Endothelial cell of umbilical vein (primary cell): ENCODE data around the gene SLC38A10. TPM values are rescaled to one million over a fixed set of nuclear protein-coding genes. Genes with fewer than 3 reads are reported as not detected.

ENCODE experiments used
- BruUV-seq: library from RNA; stranded (reverse); fragments of 400-500 nt; replicated peaks from 2 replicates; lab custom pipeline; 2021; lab: Mats Ljungman, UMichigan
- CTCF ChIA-PET: fragments of 300-600, 350-600 bp; sonication (Branson Sonifier 250); formaldehyde crosslinking; loops from one replicate; lab custom pipeline; 2021; ENCODE audit warnings: antibody characterized with exemption, inconsistent platforms; lab: Charles Lee
- POLR2A ChIA-PET: fragments of 300-600, 350-600 bp; sonication (Branson Sonifier 250); formaldehyde crosslinking; loops from one replicate; lab custom pipeline; 2021; ENCODE audit warnings: antibody characterized with exemption, inconsistent platforms; lab: Charles Lee
- DNase-seq: peaks from one replicate; pipeline ENCODE4 v3.0.0-alpha.2; 2011; ENCODE audit warnings: low read depth, low spot score
- FAIRE-seq: peaks from 2 replicates; lab custom pipeline; 2011; peaks lifted over from hg19 to GRCh38; lab: Jason Lieb, UNC
- H2AFZ ChIP-seq: 2 replicates; pipeline ENCODE4 v1.6.0; 2012; ENCODE audit warnings: low read depth, low read length, control low read depth, inconsistent platforms
- H3K27ac ChIP-seq: 2 replicates; pipeline ENCODE4 v1.5.1; 2011; ENCODE audit warnings: low read depth, mild to moderate bottlenecking, control low read depth, low read length, moderate library complexity; ENCODE audit not compliant: insufficient read depth
- H3K27me3 ChIP-seq, 2 experiments: 2 replicates each; pipeline versions ENCODE4 v1.6.0 to v1.6.1; 2011; ENCODE audit warnings: low read length in 2 of 2, mixed read lengths in 1 of 2; ENCODE audit not compliant: control insufficient read depth in 2 of 2, insufficient read depth in 2 of 2
- H3K36me3 ChIP-seq, 2 experiments: 2 replicates in 1 of 2; 3 replicates in 1 of 2; pipeline ENCODE4 v1.5.1; 2011; ENCODE audit warnings: low read length in 2 of 2, mild to moderate bottlenecking in 1 of 2, moderate library complexity in 1 of 2; ENCODE audit not compliant: control insufficient read depth in 2 of 2, insufficient read depth in 2 of 2; ENCODE audit errors: extremely low read depth in 1 of 2
- H3K4me1 ChIP-seq: 3 replicates; pipeline ENCODE4 v1.5.1; 2011; ENCODE audit warnings: mild to moderate bottlenecking, low read length; ENCODE audit not compliant: control insufficient read depth, insufficient read depth; ENCODE audit errors: extremely low read depth
- H3K4me2 ChIP-seq: 2 replicates; pipeline ENCODE4 v1.6.1; 2011; ENCODE audit warnings: low read length, control low read depth, mixed read lengths; ENCODE audit not compliant: insufficient read depth
- H3K4me3 ChIP-seq, 3 experiments: fragments of 200-600 bp in 1 of 3; sonication (generic), shearing (Covaris generic) in 1 of 3; replicated peaks in 1 of 3; 2 replicates each; pipeline ENCODE4 v1.5.1; 2011 to 2016; ENCODE audit warnings: control low read depth in 3 of 3, low read length in 3 of 3, mild to moderate bottlenecking in 2 of 3, inconsistent platforms in 1 of 3, low read depth in 1 of 3, moderate library complexity in 1 of 3; ENCODE audit not compliant: insufficient read depth in 1 of 3
- H3K79me2 ChIP-seq: 2 replicates; pipeline ENCODE4 v1.6.0; 2012; ENCODE audit warnings: low read length, inconsistent platforms; ENCODE audit not compliant: control insufficient read depth, insufficient read depth
- H3K9ac ChIP-seq: replicated peaks from 2 replicates; pipeline ENCODE3; 2011; ENCODE audit warnings: low read length, control low read depth; ENCODE audit not compliant: insufficient read depth; ENCODE audit errors: extremely low read depth
- H3K9me1 ChIP-seq: replicated peaks from 3 replicates; pipeline ENCODE4 v1.6.0; 2011; ENCODE audit warnings: mild to moderate bottlenecking, low read length; ENCODE audit not compliant: control insufficient read depth, insufficient read depth; ENCODE audit errors: extremely low read depth
- H3K9me3 ChIP-seq: replicated peaks from 2 replicates; pipeline ENCODE4 v1.5.1; 2012; ENCODE audit warnings: low read length, inconsistent platforms; ENCODE audit not compliant: control insufficient read depth, insufficient read depth
- H4K20me1 ChIP-seq: replicated peaks from 2 replicates; pipeline ENCODE3; 2011; ENCODE audit warnings: mild to moderate bottlenecking, low read length; ENCODE audit not compliant: control insufficient read depth, insufficient read depth; ENCODE audit errors: extremely low read depth
- CTCF ChIP-seq, 2 donors: IDR thresholded peaks; 1 replicate in 1 of 2; 2 replicates in 1 of 2; pipeline ENCODE4 v1.5.1; 2011; ENCODE audit warnings: low read length in 2 of 2, mild to moderate bottlenecking in 2 of 2, moderate library complexity in 2 of 2, control low read depth in 1 of 2, inconsistent platforms in 1 of 2, low read depth in 1 of 2; ENCODE audit not compliant: insufficient read depth in 1 of 2; ENCODE audit errors: extremely low read depth in 1 of 2
- EZH2 ChIP-seq: IDR thresholded peaks from 2 replicates; pipeline ENCODE4 v1.6.1; 2012; ENCODE audit warnings: borderline replicate concordance, low read depth, mild to moderate bottlenecking, moderate library complexity, low read length, inconsistent platforms; ENCODE audit not compliant: severe bottlenecking
- FOS ChIP-seq: IDR thresholded peaks from 2 replicates; pipeline ENCODE4 v1.6.1; 2011; ENCODE audit warnings: mild to moderate bottlenecking, low read length, moderate library complexity, borderline replicate concordance; ENCODE audit not compliant: insufficient read depth
- GATA2 ChIP-seq: IDR thresholded peaks from 2 replicates; pipeline ENCODE4 v1.7.0; 2011; ENCODE audit warnings: low read depth, mild to moderate bottlenecking, moderate library complexity, mixed read lengths, low read length; ENCODE audit not compliant: insufficient read length, insufficient read depth
- JUN ChIP-seq: IDR thresholded peaks from 2 replicates; pipeline ENCODE4 v1.6.1; 2011; ENCODE audit warnings: borderline replicate concordance, low read depth; ENCODE audit not compliant: insufficient read length, insufficient read depth
- MAX ChIP-seq: IDR thresholded peaks from 2 replicates; pipeline ENCODE4 v1.6.1; 2011; ENCODE audit not compliant: insufficient read depth, insufficient read length
- MYC ChIP-seq: IDR thresholded peaks from one replicate; pipeline ENCODE4 v1.6.1; 2011; ENCODE audit warnings: mild to moderate bottlenecking, low read depth, low read length
- POLR2A ChIP-seq: IDR thresholded peaks from 2 replicates; pipeline ENCODE4 v1.6.1; 2012; ENCODE audit warnings: low read depth, mild to moderate bottlenecking, control low read depth, low read length
- POLR2AphosphoS5 ChIP-seq: IDR thresholded peaks from 2 replicates; pipeline ENCODE4 v1.6.1; 2012; ENCODE audit warnings: low read depth, mild to moderate bottlenecking, control low read depth, low read length, moderate library complexity; ENCODE audit not compliant: insufficient read depth
- dilution Hi-C: fragments of 300-500 bp; cut with MboI; formaldehyde crosslinking; loops from one replicate; pipeline ENCODE4 v1.15.0; 2019; ENCODE audit warnings: low sequenced_read_pairs; ENCODE audit not compliant: extremely low pct_ligation_motif_present
- intact Hi-C: fragments of 100-400 bp; cut with micrococcal nuclease; formaldehyde crosslinking; loops from one replicate; pipeline ENCODE4 v1.10.0; 2022
- polyA plus RNA-seq, 4 experiments: library from polyadenylated mRNA; depleted of rRNA in 3 of 4; stranded (reverse) in 3 of 4; unstranded in 1 of 4; fragments of >200 nt; gene quantifications; 2 replicates each; pipeline versions ENCODE4 v1.2.1 to v1.2.3, GENCODE V29; 2011 to 2012; ENCODE audit warnings: missing spikeins in 1 of 4
- total RNA-seq: library from RNA; stranded (reverse); gene quantifications from 2 replicates; pipeline ENCODE4 v1.2.3, GENCODE V29; 2021

Gene SLC38A10
- total and polyA plus RNA-seq, 2 donors (not counting 3 experiments of a cell fraction or from before 2014, with no cell fraction given), result 72.7 to 113 TPM

- Histone ChIP-seq H3K9me3 (no peaks in the 10 kb centered on the region), H4K20me1 (no peaks in the 10 kb centered on the region), H3K36me3 (peaks cover 3 to 4% of the 10 kb centered on the region in 2 experiments), H3K9ac (no peak overlapping the region), H3K79me2 (peaks cover 60% of the 10 kb centered on the region), H3K4me1 (peaks cover 27% of the 10 kb centered on the region), H3K4me2 (no peak overlapping the region), H3K27me3 (no peaks in the 10 kb centered on the region), H2AFZ (no peak overlapping the region), H3K27ac (no peak overlapping the region), H3K9me1 (no peaks in the 10 kb centered on the region), H3K4me3 (no peak overlapping the region)
- ChIA-PET CTCF (no interaction called here), POLR2A (no interaction called here)
- no TSS peak for BruUV-seq
- DNase-seq, result no peak
- no peak for FAIRE-seq
- no peak for TF ChIP-seq GATA2
- dilution Hi-C loops (no loop called here), intact Hi-C loops (no loop called here)
These were observed 6.4 kb downstream of the SLC38A10 start for GRCh38 chr17:81288715-81289114.

- dilution Hi-C loops (no loop called here), intact Hi-C loops (no loop called here)
- Histone ChIP-seq H2AFZ (no peak overlapping the region), H3K36me3 (peaks cover 3 to 8% of the 10 kb centered on the region in 2 experiments), H3K9ac (no peak overlapping the region), H3K79me2 (peaks cover 55% of the 10 kb centered on the region), H3K4me2 (no peak overlapping the region), H3K27ac (no peak overlapping the region), H3K4me1 (peaks cover 27% of the 10 kb centered on the region), H4K20me1 (no peaks in the 10 kb centered on the region), H3K27me3 (no peaks in the 10 kb centered on the region), H3K4me3 (no peak overlapping the region), H3K9me3 (no peaks in the 10 kb centered on the region), H3K9me1 (no peaks in the 10 kb centered on the region)
- ChIA-PET CTCF (interaction anchor here (0.9 kb wide), 1 partner anchor 197 kb away, joined by 3 read pairs; no protein-coding TSS in a partner anchor), POLR2A (no interaction called here)
- DNase-seq (no peak), FAIRE-seq (no peak)
- no peak for TF ChIP-seq POLR2AphosphoS5
- no peak for TF ChIP-seq MYC
- no peak for TF ChIP-seq CTCF (IDR thresholded peaks at IDR 0.05; ENCODE audit: extremely low read depth in 1 of 2, insufficient read depth in 1 of 2, low read depth in 1 of 2, low read length in 2 of 2)
- TF ChIP-seq FOS, result no peak
- no peak for TF ChIP-seq POLR2A
- TF ChIP-seq EZH2, result no peak
- TF ChIP-seq GATA2, result no peak
- TF ChIP-seq MAX, result no peak
- TF ChIP-seq JUN, result no peak
- no TSS peak for BruUV-seq
These were observed 7.2 kb downstream of the SLC38A10 start for GRCh38 chr17:81287741-81288430.
